GM23248 (cell line): Measurements from ENCODE around the gene PNMA6F.

ENCODE experiments used
- EZH2 ChIP-seq: fragments of 200-600 bp; sonication (generic); IDR thresholded peaks from 2 replicates; pipeline ENCODE4 v1.6.1; 2018; ENCODE audit warnings: antibody characterized with exemption, mild to moderate bottlenecking; ENCODE audit not compliant: insufficient read depth, poor library complexity, severe bottlenecking
- EZH2phosphoT487 ChIP-seq: fragments of 200-600 bp; sonication (generic); IDR thresholded peaks from 2 replicates; pipeline ENCODE4 v1.6.1; 2018; ENCODE audit warnings: antibody characterized with exemption, moderate library complexity, mild to moderate bottlenecking, low read depth; ENCODE audit not compliant: insufficient read depth

GRCh38 chrX:153312041-153312440 lies 9.5 kb downstream of the PNMA6F start:
- TF ChIP-seq EZH2 (no peak), EZH2phosphoT487 (no peak)
